ENCODE measurements around the gene UGDH. TPM values are rescaled to one million over a fixed set of nuclear protein-coding genes. Genes with fewer than 3 reads are reported as not detected.

The UGDH gene
- total and polyA plus RNA-seq, 2 experiments from 2014 or later, result 223 to 374 TPM

Other genes with a start within 250 kb of the UGDH start
- 44.0 and 57.5 TPM in 2 replicates for gene RFC1, start 161.1 kb downstream of the UGDH start, total RNA-seq
- gene RFC1, start 161.1 kb downstream of the UGDH start, polyA plus RNA-seq, result 22.5 and 26.0 TPM in 2 replicates
- 18.2 and 20.3 TPM in 2 replicates for gene KLB, start 120.5 kb downstream of the UGDH start, total RNA-seq
- gene KLB, start 120.5 kb downstream of the UGDH start, polyA plus RNA-seq, result 7.5 and 11.5 TPM in 2 replicates
- gene RPL9, start 68.5 kb downstream of the UGDH start, total RNA-seq, result 2,831 and 3,164 TPM in 2 replicates
- gene RPL9, start 68.5 kb downstream of the UGDH start, polyA plus RNA-seq, result 439 and 475 TPM in 2 replicates
- 10.3 and 12.3 TPM in 2 replicates for gene LIAS, start 68.4 kb downstream of the UGDH start, total RNA-seq
- gene LIAS, start 68.4 kb downstream of the UGDH start, polyA plus RNA-seq, result 10.4 and 12.3 TPM in 2 replicates
- gene SMIM14, start 111.4 kb upstream of the UGDH start, total RNA-seq, result 69.6 and 98.6 TPM in 2 replicates
- gene SMIM14, start 111.4 kb upstream of the UGDH start, polyA plus RNA-seq, result 89.5 and 124 TPM in 2 replicates
- gene UBE2K, start 170.7 kb upstream of the UGDH start, total RNA-seq, result 40.4 and 41.0 TPM in 2 replicates
- gene UBE2K, start 170.7 kb upstream of the UGDH start, polyA plus RNA-seq, result 98.9 and 112 TPM in 2 replicates

Measured in hepatocyte (in vitro differentiated cells).